ENCODE data around the gene RHEB.

Gene RHEB

DNA sequence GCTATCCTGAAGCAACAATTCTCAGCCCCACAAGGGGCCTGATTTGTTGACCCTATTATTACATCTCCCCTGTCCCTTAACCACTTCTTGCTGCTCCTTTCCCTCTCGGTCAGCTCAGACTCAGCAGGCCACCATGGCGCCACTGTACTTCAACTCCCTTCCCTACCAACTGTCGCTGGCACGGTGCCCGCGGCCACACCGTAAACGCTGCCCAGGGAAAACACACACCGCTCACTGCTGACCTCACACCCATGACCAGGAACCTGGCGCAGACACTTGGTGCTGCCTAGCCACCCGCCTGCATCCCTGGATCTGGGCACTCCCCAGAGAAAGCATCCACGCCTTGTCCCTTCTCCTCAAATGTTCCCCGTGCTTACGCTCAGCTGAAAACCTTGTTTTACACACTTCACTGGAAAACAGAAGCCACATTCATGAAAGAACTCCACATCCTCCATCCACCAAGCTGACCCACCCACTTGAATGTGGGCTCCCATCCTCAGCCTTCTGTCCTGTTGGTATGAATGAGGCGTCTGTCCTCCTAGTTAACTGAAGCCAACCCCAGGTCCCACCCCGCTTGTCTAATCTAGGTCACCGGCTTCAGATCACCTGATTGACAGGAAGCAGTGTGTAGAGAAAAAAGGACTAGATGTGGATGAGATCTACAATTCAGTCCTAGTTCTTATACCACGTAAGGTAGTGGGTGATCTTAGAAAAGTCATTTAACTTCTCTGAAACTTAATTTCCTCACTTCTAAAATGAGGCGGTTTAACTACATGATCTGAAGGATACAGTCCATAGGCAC is 51.3 kb downstream of the RHEB start:
- peak; percentile 22 for DNase-seq

- no peak for DNase-seq
These were observed 54.5 kb downstream of the RHEB start for GRCh38 chr7:151465169-151465568.

DNA sequence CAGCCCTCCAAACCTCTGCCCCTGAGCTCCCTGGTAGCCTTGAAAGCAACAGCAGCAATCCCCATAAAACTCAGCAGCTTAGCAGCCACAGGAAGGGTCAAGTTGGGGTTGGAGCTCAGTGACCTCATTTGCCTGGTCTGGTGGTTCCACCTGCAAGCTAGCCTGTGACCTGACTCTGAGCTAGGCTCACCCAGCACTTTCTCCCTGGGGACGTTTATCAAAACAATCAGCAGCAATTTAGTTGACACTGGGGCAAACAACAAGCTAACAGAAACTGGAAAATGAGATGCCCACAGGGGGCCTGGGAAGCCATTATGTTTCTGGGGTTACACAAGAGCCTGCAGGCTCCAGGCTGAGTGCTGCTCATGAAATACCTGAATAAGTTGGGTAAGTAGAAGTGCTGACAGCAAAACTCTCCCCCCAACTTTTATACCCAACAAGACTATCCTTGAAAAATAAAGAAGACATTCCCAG is 57.4 kb downstream of the RHEB start:
- no peak for DNase-seq

DNA sequence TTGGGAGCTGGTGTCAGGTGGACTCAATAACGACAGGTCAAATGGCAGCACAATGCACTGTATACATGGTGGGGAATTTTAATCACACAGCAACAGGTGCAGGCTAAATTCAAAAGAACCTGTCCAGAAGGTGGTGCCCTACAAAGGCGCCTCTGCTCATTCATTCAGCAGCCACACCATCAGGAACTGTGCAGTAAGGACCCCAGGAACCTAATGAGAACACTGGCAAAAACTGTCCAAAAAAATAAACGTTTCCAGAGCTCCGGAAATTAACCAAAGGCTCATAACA is 57.8 kb downstream of the RHEB start:
- no peak for DNase-seq

GRCh38 chr7:151461096-151461941 is 58.4 kb downstream of the RHEB start:
- DNase-seq = no peak

GRCh38 chr7:151460474-151460855 is 59.2 kb downstream of the RHEB start:
- DNase-seq = no peak

- no peak for DNase-seq
These were observed 59.8 kb downstream of the RHEB start for GRCh38 chr7:151459726-151460473.

DNA sequence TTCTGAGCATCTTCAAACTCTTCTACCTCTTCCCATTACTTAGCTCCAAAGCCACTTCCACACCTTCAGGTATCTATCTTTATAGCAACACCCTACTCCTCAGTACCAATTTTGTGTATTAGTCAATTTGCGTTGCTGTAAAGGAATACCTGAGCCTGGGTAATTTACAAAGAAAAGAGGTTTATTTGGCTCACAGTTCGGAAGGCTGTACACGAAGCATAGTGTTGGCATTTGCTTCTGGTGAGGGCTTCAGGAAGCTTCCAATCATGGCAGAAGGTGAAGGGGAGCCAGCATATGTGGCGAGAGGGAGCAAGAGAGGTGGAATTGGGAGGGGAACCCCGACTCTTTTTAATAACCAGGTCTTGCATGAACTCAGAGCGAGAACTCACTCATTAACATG is 62.2 kb downstream of the RHEB start:
- no peak for DNase-seq

DNA sequence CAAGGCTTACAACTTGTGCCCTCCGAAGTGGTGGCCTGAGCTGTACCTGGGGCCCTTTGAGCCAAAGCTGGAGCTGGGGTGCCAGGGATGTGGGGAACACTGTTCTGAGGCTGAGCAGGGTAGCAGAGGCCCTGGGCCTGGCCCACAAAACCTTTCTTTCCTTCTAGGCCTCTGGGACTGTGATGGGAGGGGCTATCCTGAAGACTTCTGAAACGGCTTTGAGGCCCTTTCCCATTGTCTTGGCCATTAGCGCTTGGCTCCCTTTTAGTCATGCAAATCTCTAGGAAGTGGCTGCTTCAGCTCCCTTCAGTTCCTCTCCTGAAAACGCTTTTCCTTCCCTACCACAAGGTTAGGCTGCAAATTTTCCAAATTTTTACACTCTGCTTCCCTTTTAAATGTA is 62.9 kb downstream of the RHEB start:
- DNase-seq = no peak

GRCh38 chr7:151456276-151456675 is 63.4 kb downstream of the RHEB start:
- DNase-seq = no peak

DNA sequence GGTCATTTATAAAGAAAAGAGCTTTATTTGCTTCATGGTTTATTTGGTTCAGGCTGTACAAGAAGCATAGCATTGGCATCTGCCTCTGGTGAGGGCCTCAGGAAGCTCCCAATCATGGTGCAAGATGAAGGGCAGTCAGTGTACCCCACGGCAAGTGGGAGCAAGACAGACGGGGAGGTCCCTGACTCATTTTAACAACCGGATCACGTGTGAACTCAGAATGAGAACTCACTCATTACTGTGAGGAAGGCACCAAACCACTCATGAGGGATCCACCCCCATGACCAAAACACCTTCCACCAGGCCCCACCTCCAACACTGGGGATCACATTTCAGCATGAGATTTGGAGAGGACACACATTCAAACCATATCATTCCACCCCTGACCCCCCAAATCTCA is 64.0 kb downstream of the RHEB start:
- no peak for DNase-seq

- DNase-seq = no peak
These were observed 64.7 kb downstream of the RHEB start for GRCh38 chr7:151454932-151455530.

GRCh38 chr7:151454305-151454704 is 65.4 kb downstream of the RHEB start:
- no peak for DNase-seq

GRCh38 chr7:151453326-151453791 is 66.3 kb downstream of the RHEB start:
- DNase-seq = no peak

DNA sequence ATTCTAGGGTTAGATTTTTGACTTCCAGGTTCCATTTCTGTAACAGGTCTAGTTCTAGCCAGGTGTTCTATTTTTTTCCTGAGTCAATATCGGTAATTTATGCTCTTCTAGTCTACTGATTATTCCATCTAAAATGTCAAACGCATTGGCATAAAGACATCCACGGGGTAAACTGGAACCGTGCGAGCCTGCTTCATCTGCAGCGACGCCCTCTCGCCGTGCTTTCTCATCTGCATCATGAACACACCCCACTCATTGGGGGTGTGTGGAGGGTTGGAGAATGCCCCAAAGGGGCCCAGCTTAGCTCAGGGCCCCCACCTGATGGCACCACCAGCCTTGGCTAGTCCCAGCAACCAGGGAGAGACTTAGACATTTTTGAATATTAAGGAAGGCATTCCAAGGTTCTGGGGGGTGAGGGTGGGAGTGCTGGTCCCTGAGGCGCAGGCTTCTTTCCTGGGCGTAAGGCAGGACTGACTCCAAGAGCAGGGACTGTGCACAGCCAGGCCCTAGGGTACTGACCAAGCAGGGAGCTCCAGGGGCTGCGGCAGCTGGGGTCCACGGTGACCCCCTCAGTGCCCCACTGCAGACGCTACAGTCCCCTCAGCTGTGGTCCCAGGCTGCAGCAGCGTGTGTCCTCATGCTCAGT is 66.9 kb downstream of the RHEB start:
- no peak for DNase-seq

GRCh38 chr7:151451626-151452571 is 67.8 kb downstream of the RHEB start:
- no peak for DNase-seq

- no peak for DNase-seq
These were observed 68.5 kb downstream of the RHEB start for GRCh38 chr7:151451156-151451555.

DNA sequence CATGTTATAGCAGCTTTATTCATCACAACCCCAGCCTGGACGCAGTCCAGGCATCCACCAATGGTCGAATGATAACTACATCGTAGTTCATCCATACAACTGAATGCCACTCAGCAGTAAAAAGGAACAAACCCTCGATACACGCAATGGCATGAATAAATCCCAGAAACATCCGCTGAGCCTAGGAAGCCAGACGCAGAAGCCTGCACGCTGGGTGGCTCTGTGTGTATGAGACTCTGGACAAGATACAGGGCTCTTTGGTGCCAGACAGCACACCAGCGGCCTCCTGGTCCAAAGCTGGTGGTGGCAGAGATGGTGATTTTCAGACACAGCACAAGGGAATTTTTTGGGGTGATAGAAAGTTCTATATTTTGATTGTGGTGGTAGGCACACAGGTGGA is 69.7 kb downstream of the RHEB start:
- DNase-seq = no peak

DNA sequence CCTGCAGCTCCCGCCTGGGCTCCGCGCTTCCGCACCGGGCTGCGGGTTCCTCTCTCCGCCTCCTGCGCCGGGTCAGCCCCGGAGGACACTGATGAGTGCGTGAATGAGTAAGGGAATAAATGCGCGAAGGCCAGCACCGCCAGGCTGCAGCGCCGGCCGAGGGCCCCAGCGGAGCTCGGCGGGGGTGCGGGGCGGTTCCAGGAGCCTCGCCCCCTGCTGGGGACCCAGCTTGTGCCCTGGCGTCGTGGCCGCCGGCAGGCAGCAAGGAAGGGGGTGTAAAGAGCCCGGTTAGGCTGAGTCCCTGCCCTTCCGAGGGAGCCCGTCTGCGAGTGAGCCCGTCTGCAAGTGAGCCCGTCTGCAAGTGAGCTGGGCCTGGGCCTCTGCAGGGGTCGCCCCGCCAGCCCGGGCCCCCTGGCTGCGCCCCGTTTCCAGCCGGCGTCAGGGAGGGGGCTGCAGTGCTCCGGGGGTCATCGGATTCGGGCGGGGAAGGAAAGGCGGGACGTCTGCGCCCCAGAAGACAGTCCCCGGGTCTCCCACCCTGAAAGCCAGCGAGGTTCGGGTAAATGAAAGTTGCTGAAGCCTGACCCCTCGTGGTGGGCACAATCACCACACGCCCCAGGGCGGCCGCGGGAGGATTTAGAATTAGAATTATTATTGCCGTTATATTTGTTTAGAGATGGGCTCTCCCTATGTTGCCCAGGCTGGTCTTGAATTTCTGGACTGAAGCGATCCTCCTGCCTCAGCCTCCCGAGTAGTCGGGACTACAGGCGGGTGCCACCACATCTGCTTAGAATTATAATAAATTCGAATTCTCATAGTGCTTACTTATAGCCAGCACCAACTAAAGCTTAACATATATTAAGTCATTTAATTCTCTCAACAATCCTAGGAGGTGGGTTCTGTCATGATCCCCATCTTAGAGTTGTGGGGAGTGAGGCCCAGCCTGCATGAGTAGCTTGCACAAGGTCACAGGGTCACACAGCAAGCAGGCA is 71.1 kb downstream of the RHEB start:
- DNase-seq = peak; percentile 81

- no peak for DNase-seq
These were observed 71.8 kb downstream of the RHEB start for GRCh38 chr7:151447901-151448260.

Data from CD4-positive, alpha-beta T cell treated with Interleukin-12 subunit alpha and Interleukin-12 subunit beta, for 1 hour (primary cell).